Right lobe of liver (tissue), 6 donors: ENCODE measurements around the gene AP5Z1. TPM values are rescaled to one million over a fixed set of nuclear protein-coding genes. Genes with fewer than 3 reads are reported as not detected.

ENCODE experiments used
- ATAC-seq, 4 donors: fragments of 200-7000 bp; cut with Tn5 transposase; one replicate each; pipeline ENCODE4 v1.9.1; 2020; ENCODE audit warnings: mild to moderate bottlenecking in 4 of 4, moderate library complexity in 4 of 4
- DNase-seq, 3 donors: peaks; one replicate each; pipeline ENCODE4 v3.0.0-alpha.2; 2020
- H3K27ac ChIP-seq, 3 donors: fragments of 200-600 bp; one replicate each; pipeline ENCODE4 v1.8.0; 2022
- H3K27me3 ChIP-seq, 2 donors: fragments of 200-600 bp; one replicate each; pipeline ENCODE4 v1.8.0; 2022
- H3K36me3 ChIP-seq, 4 donors: fragments of 200-600 bp; sonication (generic) in 1 of 4; one replicate each; pipeline versions ENCODE4 v1.5.1 to v1.8.0; 2017 to 2022; ENCODE audit warnings: control low read depth in 1 of 4
- H3K4me1 ChIP-seq, 4 donors: fragments of 200-600 bp; sonication (generic) in 1 of 4; one replicate each; pipeline versions ENCODE4 v1.5.1 to v1.8.0; 2017 to 2022; ENCODE audit warnings: control low read depth in 1 of 4
- H3K4me3 ChIP-seq, 3 donors: fragments of 200-600 bp; one replicate each; pipeline ENCODE4 v1.8.0; 2022
- H3K9me3 ChIP-seq, 4 donors: fragments of 200-600 bp; sonication (generic) in 1 of 4; one replicate each; pipeline versions ENCODE4 v1.5.1 to v1.8.0; 2017 to 2022; ENCODE audit warnings: control low read depth in 1 of 4
- POLR2A ChIP-seq: fragments of 450-650 bp; IDR thresholded peaks from one replicate; pipeline ENCODE4 v1.6.1; 2017; ENCODE audit warnings: antibody characterized with exemption, mild to moderate bottlenecking
- whole genome bisulfite sequencing: methylation state at CpG from one replicate; pipeline ENCODE4 v1.1.6; 2018; ENCODE audit warnings: low coverage, low lambda C conversion rate; ENCODE audit not compliant: insufficient coverage; ENCODE audit errors: missing lambda C conversion rate; 5-methylcytosine and 5-hydroxymethylcytosine counted together
- intact Hi-C, 2 donors: fragments of 100-400 bp; cut with DNase I; formaldehyde crosslinking; loops; one replicate each; pipeline versions ENCODE4 v1.11.2 to v1.14.1; 2022
- microRNA-seq, 2 donors: library from miRNA; unstranded; fragments of <30 nt; microRNA quantifications; one replicate each; pipeline ENCODE4, GENCODE V29; 2019 to 2020
- small RNA-seq, 2 experiments: library from RNA; depleted of rRNA; stranded (forward); fragments of <200 nt; gene quantifications; one replicate each; pipeline ENCODE3, GENCODE V24; 2016
- total RNA-seq, 6 experiments: library from RNA; depleted of rRNA in 2 of 6; stranded (reverse); fragments of >200 nt in 2 of 6; fragmentation: NEBNext Ultra II Directional in 3 of 6; extraction: Animal tissue kit (Norgen Biotek cat#: 25700) in 3 of 6; gene quantifications; one replicate each; pipeline versions ENCODE4 v1.1.0 to v1.2.4, GENCODE V29; 2016 to 2023
- TF ChIP-seq, protein P1 (sequence below), 4 donors: fragments of 200-600 bp in 3 of 4; fragments of 450-650 bp in 1 of 4; IDR thresholded peaks; one replicate each; pipeline versions ENCODE4 v1.5.1 to v1.8.0; 2016 to 2022; ENCODE audit warnings: antibody characterized with exemption in 4 of 4, mild to moderate bottlenecking in 2 of 4
- donor health status: DM: no; HTN: yes; CAD: no.
- donor health status: DM: no; HTN: no; CAD: no.
- donor health status: DM: no; HTN: no; CAD: no.
- donor health status: DM: no; HTN: yes; CAD: no.
- donor health status: DM: no; HTN: yes; CAD: no.

AP5Z1 gene
- total RNA-seq, 6 experiments from 2014 or later = 9.7 to 23.6 (median 14.2) TPM

DNA sequence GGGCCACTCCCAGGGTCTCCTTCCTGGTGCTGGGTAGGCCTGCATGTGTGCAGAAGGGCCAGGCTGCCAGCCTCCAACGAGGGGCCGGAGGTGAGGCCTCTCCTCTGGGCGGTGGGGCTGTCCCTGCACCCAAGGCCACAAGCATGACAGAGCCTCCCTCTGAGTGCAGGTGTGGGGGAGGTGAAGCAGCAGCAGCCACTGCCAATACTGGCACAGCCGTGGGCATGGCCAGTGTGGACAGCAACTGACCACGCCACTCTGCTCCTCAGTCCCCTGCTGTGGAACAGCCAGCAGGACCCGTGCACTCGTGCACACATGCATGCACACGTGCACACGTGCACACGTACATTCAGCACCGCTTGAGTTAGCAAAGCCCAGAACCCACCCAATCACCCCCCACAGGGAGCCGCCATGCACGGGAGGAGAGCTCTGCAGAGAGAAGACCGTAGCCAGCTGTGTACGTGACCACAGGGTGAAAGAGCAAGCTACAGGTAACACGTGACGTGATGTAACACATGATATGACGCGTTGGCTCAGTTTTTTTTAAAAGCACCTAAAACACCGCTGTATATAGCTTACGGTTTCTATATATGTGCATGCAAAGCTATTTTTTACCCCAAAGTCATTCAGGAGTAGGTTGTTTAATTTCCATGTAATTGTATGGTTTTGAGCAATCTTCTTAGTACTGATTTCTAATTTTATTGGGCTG lies 63.4 kb downstream of the AP5Z1 start:
- H3K27ac ChIP-seq = no peak overlapping the region
- H3K27me3 ChIP-seq = no peaks in the 10 kb centered on the region
- ATAC-seq = no peak
- H3K4me3 ChIP-seq = no peak overlapping the region
- DNase-seq = no peak
- no peaks in the 10 kb centered on the region for H3K4me1 ChIP-seq
- no peaks in the 10 kb centered on the region for H3K9me3 ChIP-seq
- intact Hi-C loops = no loop called here
- 84% methylated on average over 9 of the region's 21 CpGs for WGBS
- TF ChIP-seq, protein P1, sequence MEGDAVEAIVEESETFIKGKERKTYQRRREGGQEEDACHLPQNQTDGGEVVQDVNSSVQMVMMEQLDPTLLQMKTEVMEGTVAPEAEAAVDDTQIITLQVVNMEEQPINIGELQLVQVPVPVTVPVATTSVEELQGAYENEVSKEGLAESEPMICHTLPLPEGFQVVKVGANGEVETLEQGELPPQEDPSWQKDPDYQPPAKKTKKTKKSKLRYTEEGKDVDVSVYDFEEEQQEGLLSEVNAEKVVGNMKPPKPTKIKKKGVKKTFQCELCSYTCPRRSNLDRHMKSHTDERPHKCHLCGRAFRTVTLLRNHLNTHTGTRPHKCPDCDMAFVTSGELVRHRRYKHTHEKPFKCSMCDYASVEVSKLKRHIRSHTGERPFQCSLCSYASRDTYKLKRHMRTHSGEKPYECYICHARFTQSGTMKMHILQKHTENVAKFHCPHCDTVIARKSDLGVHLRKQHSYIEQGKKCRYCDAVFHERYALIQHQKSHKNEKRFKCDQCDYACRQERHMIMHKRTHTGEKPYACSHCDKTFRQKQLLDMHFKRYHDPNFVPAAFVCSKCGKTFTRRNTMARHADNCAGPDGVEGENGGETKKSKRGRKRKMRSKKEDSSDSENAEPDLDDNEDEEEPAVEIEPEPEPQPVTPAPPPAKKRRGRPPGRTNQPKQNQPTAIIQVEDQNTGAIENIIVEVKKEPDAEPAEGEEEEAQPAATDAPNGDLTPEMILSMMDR (IDR thresholded peaks at IDR 0.05) = no peak
- TF ChIP-seq POLR2A = no peak
- no peaks in the 10 kb centered on the region for H3K36me3 ChIP-seq

DNA sequence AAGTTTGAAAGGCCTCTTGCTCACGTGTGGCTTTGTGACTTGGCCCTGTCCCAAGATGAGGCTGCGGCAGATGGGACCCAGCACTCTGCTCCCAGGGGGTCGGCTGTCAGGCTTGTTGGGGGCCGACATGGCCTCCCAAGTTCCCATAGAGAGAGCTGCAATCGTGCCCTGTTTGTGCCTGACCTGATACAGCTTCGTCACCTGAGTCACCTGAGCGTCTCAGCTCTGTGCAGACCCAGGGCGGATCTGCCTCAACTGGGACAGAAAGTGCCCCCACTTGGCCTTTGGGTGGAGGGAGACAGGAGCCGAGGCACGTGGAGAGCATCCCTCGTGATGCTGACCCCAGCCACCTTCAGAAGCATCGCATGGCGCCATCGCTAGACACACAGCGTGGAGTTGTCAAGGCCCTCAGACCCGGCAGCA lies 64.7 kb downstream of the AP5Z1 start:
- no peak for ATAC-seq
- 80% methylated on average over 1 of the region's 16 CpGs for WGBS
- TF ChIP-seq POLR2A = no peak
- TF ChIP-seq, protein P1 (IDR thresholded peaks at IDR 0.05) = no peak

More for the DNA sequence above, 64.7 kb downstream of the AP5Z1 start:
- Histone ChIP-seq H3K4me3 (no peak overlapping the region), H3K27me3 (no peaks in the 10 kb centered on the region), H3K27ac (no peak overlapping the region), H3K4me1 (no peaks in the 10 kb centered on the region), H3K9me3 (no peaks in the 10 kb centered on the region), H3K36me3 (no peaks in the 10 kb centered on the region)
- intact Hi-C loops = no loop called here
- no peak for DNase-seq

Small RNA genes lying within 50 kb of the gene (microRNA-seq; reads per million reads assigned to microRNA genes)
- gene MIR4656 = 0 reads per million in 2 donors

Small RNA genes lying within 50 kb of the gene (small RNA-seq; reads per million reads assigned to genes)
- gene MIR4656 (0 reads per million in 2 experiments), gene RF00019 (0 reads per million in 2 experiments)

Other genes with a start within 250 kb of the AP5Z1 start
- gene FOXK1, start 93.3 kb upstream of the AP5Z1 start, total RNA-seq = 1 to 10 TPM; 3.8 to 8.4 (median 6.9) TPM
- not detected for gene PAPOLB, start 86.4 kb downstream of the AP5Z1 start, total RNA-seq
- gene RADIL, start 108.1 kb downstream of the AP5Z1 start, total RNA-seq = 1 to 10 TPM in 1 of 6 experiments, under 1 TPM in 3, not detected in 2; 0.20 to 1.6 (median 0.34) TPM
- gene MMD2, start 183.6 kb downstream of the AP5Z1 start, total RNA-seq = not detected